ENCODE results near the gene KRI1.
"Not testable (repeated sequence)": the region's sequence is repeated elsewhere in the genome, so short reads cannot be mapped to it uniquely, and the experiment has no call there.

The KRI1 gene

DNA sequence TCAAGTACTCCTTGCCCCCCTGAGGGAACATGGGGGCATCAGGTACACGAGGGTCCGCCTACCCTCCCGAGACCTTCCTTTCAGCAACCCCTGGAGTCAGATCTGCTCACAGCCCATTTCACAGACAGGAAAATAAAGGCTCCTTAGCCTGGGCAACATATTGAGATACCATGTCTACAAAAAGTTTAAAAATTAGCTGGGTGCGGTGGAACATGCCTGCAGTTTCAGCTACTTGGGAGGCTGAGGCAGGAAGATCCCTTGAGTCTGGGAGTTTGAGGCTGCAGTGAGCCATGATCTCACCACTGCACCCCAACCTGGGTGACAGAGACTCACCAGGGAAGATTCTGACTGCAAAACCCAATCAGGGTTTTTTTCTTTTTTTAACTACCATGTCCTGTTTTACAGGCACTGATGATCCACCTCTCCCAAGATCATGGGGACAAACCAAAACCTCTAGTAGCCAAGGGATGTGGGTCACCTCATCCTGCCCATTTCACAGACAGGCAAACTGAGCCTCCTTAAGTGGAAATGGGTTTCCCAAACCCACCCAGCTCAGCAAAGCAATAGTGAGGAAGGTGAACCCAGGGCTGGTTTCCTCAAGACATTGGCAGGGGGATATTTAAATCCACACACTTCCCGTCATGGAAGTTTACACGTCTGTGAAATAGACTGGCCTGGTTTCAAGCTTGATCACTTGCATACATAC is 9.4 kb upstream of the KRI1 start:
- DNase-seq (ENCODE audit: low spot score), result no peak

DNA sequence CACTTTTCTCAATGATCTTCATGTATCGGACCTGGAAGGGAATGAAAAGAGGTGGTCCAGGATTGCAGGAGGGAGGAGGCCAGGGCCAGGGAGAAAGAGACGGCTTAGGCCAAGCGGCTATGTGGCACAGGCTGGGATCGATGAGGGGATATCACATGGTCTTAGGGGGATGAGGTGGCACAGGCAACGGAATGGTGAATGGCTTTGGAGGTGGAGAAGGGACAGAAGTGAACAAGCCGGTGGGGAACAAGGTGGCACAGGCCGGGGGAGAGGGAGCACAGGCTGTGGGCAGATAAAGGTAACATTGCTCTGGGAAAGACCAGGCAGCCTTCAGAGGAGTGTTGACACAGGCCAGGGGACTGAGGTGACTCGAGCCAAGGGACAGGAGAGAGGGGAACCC is 8.7 kb upstream of the KRI1 start:
- DNase-seq (ENCODE audit: low spot score), result no peak

DNA sequence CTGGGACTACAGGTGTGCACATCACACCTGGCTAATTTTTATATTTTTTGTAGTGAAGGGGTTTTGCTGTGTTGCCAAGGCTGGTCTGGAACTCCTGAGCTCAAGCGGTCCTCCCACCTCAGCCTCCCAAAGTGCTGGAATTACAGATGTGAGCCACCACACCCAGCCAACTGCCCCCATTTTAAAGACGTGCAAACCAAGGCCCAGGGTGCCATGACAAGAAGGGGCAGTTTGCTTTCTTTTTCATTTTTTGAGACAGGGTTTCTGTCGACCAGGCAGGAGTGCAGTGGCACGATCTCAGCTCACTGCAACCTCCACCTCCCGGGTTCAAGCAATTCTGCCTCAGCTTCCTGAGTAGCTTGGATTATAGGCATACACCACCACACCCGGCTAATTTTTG is 8.0 kb upstream of the KRI1 start:
- DNase-seq (ENCODE audit: low spot score), result not testable (repeated sequence)

DNA sequence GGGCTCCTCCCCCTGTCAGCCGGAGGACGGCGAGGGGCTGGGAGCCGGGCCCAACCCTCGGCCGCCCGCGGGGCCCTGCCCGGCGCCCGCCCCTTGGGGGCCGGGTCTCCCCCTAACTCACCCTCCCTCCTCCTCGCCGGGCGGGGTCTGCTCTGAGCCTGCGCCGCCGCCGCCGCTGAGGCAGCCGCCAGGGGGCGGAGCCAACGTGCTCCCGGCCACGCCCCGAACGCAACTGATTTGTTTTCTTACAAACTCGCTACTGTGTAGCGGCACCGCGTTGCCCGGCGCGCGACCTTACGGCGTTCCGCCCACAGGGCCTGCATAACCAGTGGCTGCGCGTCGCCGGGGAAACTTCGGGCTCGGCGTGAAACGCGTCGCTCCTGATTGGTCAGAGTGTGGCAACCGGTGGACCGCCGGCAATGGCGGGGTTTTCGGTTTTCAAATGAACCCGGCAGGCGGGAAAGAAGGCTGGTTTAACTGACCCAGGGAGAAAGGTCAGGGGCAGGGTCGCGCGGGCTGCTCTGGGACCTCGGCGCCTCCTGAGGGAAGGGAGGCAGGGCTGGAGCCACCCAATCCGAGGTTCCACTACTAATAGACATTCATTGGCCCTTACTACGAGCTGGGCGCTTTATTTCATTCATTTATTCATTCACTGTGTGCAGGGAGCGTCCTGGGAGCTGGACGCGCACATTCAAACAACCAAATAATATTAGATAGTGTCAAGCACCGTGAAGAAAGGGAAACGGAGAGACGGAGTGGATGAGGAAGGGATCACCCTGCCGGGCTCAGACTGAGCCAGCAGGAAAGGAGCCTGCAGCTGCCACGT is 3.2 kb upstream of the KRI1 start, which contains the start of gene CDKN2D:
Gene CDKN2D, minus strand, starts transcription at position 154 of the 826 bp plus-strand sequence. CDS start 326 bp downstream, outside the sequence.
- DNase-seq (ENCODE audit: low spot score), result peak; percentile 95

DNA sequence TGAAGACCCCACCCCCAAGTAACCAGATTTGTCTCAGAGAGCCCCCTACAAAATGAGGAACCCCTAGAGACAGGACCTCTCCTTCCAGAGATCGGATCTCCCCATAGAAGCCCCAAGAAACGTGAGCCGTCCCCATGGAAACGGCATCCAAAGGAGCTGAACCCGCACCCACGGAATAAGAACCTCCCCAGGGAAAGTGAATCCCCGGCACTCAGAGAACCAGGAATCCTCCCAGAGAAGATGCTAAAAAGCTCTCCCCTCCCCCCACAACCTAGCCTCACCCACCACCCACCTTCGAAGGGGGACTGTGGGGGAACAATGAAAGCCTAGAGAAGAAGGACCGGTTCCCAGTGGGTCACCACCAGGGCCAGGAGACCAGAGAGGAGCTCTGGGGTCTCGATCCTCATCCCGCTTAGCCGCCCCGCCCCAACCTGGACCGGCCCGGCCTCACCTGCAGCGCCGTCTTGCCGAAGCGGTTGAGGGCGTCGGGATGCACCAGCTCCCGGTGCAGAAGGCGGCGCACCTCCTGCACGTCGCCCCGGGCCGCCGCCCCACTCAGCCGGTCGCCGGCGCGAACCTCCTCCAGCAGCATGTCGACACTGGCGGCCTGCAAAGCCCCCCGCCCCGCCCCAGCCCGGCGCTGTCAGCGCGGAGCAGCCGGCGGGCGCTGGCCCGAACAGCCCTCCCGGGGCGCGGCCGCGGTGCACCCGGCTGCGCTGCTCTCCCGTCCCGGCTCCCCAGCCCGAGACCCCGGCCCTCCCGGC is 2.4 kb upstream of the KRI1 start:
- DNase-seq (ENCODE audit: low spot score), result no peak

DNA sequence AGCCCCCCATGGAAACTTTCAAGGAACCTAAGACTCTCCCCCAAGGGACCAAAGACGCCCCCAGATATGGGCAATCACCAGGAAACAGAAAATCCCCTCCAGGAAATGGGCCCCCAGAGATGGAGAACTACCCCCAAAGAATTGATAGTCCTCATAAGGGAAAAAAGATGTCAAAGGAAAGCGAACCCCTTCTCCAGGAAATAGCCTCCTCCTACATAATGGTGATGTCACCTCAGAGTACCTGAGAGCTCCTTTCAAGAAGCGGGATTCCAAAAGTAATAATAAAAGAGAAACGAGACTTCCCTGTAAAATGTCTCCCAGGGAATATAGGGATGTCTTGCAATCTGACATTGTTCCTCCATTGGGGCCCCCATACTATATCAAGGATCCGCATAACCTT is 1.8 kb upstream of the KRI1 start:
- DNase-seq (ENCODE audit: low spot score), result no peak

DNA sequence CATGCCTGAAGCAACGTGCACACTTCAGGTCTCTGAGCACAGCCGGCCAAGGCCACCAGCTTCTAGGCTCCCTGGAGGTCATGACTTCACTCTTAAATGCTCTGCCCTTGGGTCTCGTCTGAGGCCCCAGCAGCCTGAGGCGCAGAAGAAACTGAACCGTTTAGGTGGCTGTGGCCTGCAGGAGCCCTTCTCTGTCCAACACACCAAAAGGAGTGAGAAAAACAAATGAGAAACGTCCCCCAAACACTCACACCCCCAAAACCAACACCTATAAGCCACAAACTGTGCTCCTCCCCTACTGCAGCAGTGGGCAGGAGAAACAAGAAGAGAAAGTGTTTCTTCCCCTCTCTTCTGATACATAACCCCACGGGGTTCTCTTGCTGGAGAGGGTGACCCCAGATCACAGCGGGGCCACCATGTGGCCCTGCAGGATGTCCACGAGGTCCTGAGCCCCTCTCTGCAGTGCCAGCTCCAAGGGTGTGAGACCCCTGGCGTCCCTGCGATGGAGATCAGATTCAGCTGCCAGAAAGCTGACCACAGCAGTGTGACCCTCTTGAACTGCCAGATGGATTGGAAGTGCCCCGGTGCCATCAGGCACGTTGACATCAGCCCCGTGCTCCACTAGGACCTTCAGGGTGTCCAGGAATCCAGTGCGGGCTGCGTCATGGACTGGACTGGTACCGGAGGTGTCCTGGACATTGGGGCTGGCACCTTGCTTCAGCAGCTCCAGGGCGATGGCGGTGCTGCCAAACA is 1.0 kb upstream of the KRI1 start:
- DNase-seq (ENCODE audit: low spot score), result no peak

DNA sequence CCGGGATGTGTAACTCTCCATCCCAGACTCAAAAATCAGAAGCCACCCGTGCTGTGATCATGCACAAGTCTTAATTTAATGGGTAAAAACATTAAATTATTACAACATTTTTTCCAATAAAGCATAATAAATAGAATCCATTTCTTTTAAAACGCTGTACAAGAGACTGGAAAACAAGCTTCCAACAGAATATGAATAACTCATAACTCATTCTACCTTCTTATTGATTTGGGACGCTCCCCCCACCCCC is 523 bp upstream of the KRI1 start:
- no peak for DNase-seq (ENCODE audit: low spot score)

DNA sequence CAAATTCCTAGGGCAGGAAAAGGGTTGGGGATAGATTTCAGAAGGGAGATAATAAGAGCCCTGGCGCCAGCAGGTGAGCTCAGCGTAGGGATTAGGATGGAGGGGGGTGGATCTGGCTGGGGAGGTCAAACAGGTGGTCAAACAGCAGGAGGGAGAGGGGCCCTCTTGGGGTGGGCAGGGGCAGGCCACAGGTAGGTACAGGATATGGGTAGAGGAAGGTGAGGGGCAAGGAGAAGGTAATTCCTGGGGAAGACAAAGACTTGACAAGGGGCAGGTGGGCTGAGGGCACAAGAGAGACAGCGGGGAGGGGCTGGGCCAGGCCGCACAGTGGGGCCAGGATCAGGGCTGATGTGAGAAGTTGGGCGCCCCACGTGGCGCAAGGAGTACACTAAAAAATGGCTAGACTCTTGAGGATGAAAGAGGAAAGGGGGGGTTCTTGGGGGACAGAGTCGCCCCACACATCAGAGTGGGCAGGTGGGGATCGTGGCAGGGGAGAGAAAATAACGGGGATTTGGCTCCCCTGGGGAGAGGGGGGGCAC is 713 bp downstream of the KRI1 start:
- peak; percentile 73 for DNase-seq (ENCODE audit: low spot score)

DNA sequence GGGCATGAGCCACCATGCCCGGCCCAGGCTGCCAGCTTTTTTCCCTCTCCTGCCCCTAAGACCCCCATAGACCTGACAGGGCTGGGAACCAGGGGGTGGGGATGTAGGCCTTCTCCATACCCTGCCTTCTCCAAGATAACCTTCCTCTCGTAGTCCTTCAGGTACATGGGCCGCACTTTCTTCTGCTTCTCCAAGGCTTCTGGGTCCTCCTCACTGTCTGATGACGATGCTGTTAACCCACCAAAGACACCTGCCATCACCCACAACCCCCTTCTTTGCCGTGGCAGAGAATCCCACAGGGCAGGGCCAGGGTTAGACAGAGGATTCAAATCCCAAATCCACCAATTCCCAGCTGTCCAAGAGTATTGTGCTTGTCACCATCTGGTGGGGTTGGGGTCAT is 3.2 kb downstream of the KRI1 start:
- no peak for DNase-seq (ENCODE audit: low spot score)

DNA sequence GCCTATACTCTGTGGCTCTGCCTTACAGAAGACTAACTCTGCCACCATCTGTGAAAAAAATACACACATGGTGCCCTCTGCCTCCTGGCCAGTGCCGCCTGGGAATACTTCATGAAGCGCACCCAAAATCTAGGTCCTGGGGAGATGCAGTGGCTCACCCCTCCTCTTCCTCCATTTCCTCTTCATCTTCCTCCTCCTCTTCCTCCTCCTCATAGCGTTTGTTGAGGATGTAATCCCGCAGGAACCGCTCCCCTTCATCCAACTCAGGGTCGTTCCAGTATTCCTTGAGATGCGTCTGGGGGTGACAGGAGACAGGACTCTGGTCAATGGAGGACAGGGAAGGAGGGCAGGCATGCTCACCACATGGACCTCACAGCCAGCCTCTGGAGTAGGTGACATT is 5.7 kb downstream of the KRI1 start:
- DNase-seq (ENCODE audit: low spot score), result no peak

DNA sequence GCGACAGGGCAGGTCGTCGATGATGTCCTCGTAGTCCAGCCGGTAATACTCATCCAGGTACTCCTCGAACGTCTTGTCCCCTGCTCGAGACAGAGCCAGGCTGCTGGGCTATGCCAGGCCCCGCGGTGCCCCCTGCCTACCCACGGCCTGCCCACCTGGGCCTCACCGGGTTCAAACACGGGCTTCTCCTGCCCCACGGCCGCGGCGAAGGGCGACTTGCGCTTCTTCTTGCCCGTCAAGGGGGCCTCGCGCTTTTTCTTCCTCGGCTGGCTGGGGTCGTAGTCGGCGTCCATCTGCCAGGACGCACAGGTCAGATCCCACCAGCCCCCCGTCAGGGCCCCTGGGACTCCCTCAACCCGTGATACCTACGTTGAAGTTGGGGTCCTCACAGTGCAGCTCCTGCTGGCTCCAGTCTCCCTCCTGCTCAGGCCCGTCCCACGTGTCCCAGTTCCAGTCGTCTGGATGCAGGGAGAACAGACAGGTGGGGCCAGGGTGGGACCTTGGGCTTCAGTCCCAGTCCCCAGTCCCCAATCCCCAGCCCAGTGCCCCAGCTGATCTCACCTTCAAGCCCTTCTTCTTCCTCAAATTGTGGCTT is 8.1 kb downstream of the KRI1 start:
- no peak for DNase-seq (ENCODE audit: low spot score)

DNA sequence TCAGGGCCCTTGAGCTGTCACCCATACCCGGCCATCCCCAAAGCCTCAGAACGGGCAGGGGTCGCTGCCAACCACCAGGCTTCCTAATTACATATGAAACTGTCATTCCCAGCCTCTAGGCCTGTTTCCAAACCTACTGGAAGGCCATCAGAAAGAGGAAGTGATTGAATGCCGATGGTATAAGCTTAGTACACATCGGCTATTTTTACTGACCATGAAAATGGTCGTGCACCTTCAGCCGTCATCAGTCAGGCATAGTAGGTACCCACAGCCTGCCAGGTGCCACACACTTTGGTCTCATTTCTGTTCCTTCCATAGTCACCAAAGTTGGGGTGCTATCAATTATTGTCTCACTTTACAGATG is 10.2 kb downstream of the KRI1 start:
- DNase-seq (ENCODE audit: low spot score), result no peak

DNA sequence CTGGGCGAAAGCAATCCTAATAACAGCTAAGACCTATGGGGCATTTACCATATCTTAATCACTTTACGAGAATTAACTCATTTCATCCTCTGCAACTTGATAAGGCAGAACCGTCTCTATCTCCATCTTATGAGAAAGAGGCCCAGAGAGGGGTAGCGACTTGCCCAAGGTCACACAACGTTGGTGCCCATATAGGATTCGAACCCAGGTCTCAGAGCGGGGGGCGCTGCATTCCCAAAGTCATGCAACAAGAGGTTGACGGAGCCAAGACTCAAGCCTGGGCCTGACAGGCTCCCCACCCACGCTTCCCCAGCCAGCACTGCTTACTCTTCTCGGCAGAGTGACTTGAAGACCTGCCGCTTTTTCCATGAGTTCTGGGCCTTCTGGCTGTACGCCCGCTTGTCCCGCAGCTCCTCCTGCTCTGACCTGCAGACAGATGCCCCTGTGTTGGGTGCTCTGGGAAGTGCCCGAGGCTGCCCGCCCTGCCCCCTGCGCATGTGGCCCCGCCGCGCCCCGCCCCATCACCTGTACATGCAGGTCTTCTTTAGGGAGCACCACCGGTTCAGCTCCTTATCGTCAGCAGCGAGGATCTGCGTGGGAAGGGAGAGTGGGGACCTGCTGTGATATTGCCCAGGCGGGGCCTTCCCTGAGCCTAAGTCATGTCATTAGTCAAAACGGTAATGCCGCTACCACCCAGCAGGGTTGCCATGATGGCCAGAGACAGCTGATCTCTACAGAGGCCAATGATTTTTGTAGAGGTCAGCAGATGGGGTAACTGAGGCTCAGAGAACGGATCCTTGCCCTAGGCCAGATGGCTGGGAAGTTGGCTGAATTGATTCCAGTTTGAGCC is 10.8 kb downstream of the KRI1 start:
- no peak for DNase-seq (ENCODE audit: low spot score)

DNA sequence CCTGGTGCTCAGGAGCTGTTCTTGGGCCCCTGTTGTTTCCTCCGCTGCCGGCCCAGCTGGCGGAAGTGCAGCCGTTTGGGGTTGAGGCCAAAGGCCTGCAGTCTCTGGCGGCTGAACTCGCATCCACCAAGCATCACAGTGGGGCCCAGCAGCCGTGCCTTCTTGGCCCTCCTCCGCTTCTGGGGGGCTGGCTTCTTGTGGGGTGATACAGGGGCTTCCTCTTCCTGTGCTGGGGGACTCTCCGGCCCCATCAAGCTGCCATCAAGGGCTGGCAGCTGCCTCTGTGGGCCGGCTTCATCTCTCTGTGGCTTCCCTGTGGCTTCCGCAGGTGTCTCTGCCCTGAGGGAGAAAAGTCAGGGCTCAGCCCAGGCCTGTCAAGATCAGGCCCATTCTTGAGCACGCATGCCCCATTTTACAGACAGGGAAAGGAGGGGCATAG is 11.8 kb downstream of the KRI1 start:
- no peak for DNase-seq (ENCODE audit: low spot score)

DNA sequence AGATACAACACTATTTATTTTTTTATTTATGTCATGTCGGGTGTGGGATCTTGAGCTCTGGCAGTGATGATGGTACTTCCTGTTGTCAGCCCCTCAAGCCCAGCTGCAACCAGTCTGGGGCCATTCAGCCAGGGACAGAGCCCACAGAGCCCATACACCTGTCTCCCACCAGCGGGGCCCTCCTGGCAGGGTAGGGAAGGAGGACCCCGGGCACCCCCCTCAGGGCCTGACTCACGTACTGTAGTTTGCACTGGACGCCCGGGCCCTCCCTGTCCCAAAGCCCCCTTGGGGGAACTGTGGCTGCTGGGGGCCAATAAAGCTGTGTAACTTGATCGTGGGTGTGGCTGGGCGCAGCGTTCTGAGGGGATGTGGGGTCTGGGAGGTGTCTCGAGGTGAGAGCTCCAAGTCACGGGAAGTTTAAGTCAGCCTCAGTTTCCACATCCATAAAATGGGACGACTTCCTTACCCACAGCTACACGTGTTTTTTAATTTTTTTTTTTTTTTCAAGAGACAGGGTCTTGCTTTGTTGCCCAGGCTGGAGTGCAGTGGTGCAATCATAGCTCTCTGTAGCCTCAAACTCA is 12.6 kb downstream of the KRI1 start:
- DNase-seq (ENCODE audit: low spot score), result no peak

DNA sequence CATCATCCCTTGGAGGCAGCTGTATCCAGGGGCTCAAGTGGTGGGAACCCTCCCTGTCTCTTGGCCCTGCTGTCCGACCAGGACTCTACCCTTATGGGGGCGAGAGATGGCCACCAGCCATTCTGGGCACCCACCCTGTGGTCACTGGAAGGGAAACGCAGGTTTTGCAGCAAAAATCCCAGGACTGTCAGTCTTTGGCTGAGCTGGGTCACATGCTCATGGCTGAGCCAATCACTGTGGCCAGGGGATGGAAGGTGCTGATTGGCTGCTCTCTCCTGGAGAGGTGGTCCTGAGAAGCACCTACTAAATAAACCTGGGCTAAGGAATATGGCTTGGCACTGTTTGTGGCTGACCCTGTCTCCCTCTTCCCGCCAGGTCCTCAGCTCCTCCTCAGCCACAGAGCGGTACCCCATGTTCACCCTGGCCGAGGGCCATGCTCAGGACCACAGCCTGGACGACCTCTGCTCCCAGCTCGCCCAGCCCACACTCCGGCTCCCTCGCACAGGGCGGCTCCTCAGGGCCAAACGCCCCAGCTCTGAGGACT is 13.2 kb downstream of the KRI1 start:
- DNase-seq (ENCODE audit: low spot score), result peak; percentile 69

DNA sequence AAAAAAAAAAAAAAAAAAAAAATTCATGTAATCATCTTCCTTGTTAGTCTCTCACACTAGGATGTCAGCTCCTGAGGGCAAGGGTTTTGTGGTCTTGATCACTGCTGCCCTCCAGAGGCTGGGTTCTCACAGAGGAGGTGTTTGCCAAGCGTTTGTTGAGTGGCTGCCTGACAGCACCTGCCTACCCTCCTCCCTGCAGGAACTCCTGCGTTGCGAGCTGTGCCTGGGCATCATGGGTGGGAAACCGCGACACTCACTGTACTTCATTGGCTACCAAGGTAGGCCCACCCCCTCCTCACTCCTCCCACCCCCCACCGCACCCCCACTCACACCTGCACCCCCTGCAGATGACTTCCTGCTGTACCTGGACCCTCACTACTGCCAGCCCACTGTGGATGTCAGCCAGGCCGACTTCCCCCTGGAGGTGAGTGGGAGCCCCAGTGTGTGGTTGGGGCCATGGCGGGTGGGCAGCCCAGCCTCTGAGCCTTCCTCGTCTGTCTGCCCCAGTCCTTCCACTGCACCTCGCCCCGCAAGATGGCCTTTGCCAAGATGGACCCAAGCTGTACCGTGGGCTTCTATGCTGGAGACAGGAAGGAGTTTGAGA is 14.0 kb downstream of the KRI1 start:
- DNase-seq (ENCODE audit: low spot score), result peak; percentile 42

DNA sequence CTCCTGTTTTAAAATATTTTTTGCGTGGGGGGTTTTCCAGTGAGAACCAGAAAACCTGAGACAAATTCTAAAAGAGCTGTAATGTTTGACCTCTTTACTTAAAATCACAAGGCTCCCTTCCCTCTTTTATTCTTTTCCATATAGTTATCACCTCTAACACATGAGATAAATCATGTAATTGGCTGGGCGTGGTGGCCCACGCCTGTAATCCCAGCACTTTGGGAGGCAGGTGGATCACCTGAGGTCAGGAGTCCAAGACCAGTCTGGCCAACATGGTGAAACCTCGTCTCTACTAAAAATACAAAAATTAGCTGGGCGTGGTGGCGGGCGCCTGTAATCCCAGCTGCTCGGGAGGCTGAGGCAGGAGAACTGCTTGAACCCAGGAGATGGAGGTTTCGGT is 14.8 kb downstream of the KRI1 start:
- not testable (repeated sequence) for DNase-seq (ENCODE audit: low spot score)

DNA sequence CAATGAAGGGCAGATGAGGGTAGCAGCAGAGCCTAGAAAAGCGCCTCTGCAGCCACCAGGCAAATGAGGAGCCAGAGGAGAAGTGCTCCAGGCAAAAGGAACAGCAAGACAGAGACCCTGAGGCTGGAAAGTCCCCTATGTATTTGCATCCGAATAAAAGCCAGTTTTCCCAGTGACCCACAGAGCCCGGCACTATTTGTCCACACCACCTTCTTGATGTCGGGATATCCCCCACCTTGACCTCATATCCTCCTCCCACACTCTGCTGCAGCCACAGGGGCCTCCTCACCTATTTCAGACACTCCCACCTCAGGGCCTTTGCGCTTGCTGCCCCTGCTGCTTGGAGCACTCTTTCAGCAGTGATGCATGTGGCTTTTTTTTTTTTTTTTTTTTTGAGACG is 15.5 kb downstream of the KRI1 start:
- no peak for DNase-seq (ENCODE audit: low spot score)

All from AG08396 (cell line).